ENCODE measurements around the gene TSPAN9. TPM values are rescaled to one million over a fixed set of nuclear protein-coding genes. Genes with fewer than 3 reads are reported as not detected.

The TSPAN9 gene
- polyA plus RNA-seq, 1 of the 3 experiments (the other 2 are of a cell fraction), result 34.9 TPM

GRCh38 chr12:3132636-3133404, 55.6 kb downstream of the TSPAN9 start:
- Histone ChIP-seq H3K4me1 (ENCODE audit: control insufficient read depth in 1 of 2, insufficient read depth in 2 of 2, low read depth in 1 of 2, low read length in 1 of 2) (peaks cover 13 to 21% of the 10 kb centered on the region in 2 experiments; a peak in 3 of 4 replicates), H4K20me1 (ENCODE audit: insufficient read depth) (peaks cover 3% of the 10 kb centered on the region; the same call in 1 of the 2 replicates), H3K9me2 (no peaks in the 10 kb centered on the region), H3F3A (replicated peaks; ENCODE audit: insufficient read depth) (no peaks in the 10 kb centered on the region), H3K79me2 (ENCODE audit: insufficient read depth) (0 out of 2 replicates have a peak, but pooled peaks cover 4% of the 10 kb centered on the region), H3K27ac (ENCODE audit: low read depth in 2 of 2, low read length in 1 of 2) (peak overlapping the region; percentile 44 to 51), H3K36me3 (replicated peaks in 1 of 2; ENCODE audit: control insufficient read depth in 1 of 2, insufficient read depth in 2 of 2, low read length in 1 of 2) (no peaks in the 10 kb centered on the region), H2AFZ (ENCODE audit: low read depth) (no peak overlapping the region), H3K27me3 (ENCODE audit: insufficient read depth) (no peaks in the 10 kb centered on the region), H3K4me3 (ENCODE audit: low read depth in 2 of 2, low read length in 1 of 2) (no peak overlapping the region), H3K9me3 (no peaks in the 10 kb centered on the region), H3K9ac (no peak overlapping the region), H3K4me2 (no peak overlapping the region; the same call in 1 of the 2 replicates)
- CTCF ChIA-PET, result interaction anchor here (0.9 to 16.7 kb wide), 9 partner anchors 9 to 645 kb away, joined by 3 to 368 read pairs (median 9); no protein-coding TSS in a partner anchor
- peak; percentile 60 for DNase-seq
- POLR2A ChIA-PET, result no interaction called here
- 76% methylated on average over 21 of the region's 21 CpGs for WGBS (ENCODE audit: low lambda C conversion rate)
- TF ChIP-seq RAD21 (IDR thresholded peaks at IDR 0.05; ENCODE audit: low read length) (no peak), FOXJ3 (CRISPR knock-in tag; IDR thresholded peaks at IDR 0.05) (no peak), ZBTB33 (IDR thresholded peaks at IDR 0.05; ENCODE audit: borderline replicate concordance, low read depth) (no peak), NFIC (IDR thresholded peaks at IDR 0.05; ENCODE audit: borderline replicate concordance) (peak; percentile 16; the same call in 1 of the 2 replicates), REST (IDR thresholded peaks at IDR 0.05; ENCODE audit: low read depth, low read length) (no peak), FOXM1 (IDR thresholded peaks at IDR 0.05; ENCODE audit: low read depth) (no peak), MAX (IDR thresholded peaks at IDR 0.05; ENCODE audit: low read depth) (no peak), RFX5 (IDR thresholded peaks at IDR 0.05; ENCODE audit: low read length) (no peak), USF2 (IDR thresholded peaks at IDR 0.05; ENCODE audit: borderline replicate concordance, low read depth, low read length) (no peak), TEAD4 (IDR thresholded peaks at IDR 0.05; ENCODE audit: borderline replicate concordance, insufficient read depth) (no peak), SMC3 (IDR thresholded peaks at IDR 0.05; ENCODE audit: low read depth, low read length) (no peak), JUND (IDR thresholded peaks at IDR 0.05) (no peak), SIN3A (IDR thresholded peaks at IDR 0.05; ENCODE audit: borderline replicate concordance, low read depth, low read length) (no peak), CTCF (IDR thresholded peaks at IDR 0.05) (no peak), TCF12 (IDR thresholded peaks at IDR 0.05) (peak; percentile 48), MXI1 (IDR thresholded peaks at IDR 0.05; ENCODE audit: low read depth, low read length) (no peak), TAF1 (IDR thresholded peaks at IDR 0.05; ENCODE audit: borderline replicate concordance, low read depth, low read length) (no peak), POLR2AphosphoS5 (IDR thresholded peaks at IDR 0.05; ENCODE audit: low read depth, low read length) (no peak), ELF1 (IDR thresholded peaks at IDR 0.05) (peak; percentile 36; the same call in 1 of the 2 replicates), USF1 (IDR thresholded peaks at IDR 0.05; ENCODE audit: borderline replicate concordance, low read depth) (no peak), PBX3 (IDR thresholded peaks at IDR 0.05) (0 out of 2 replicates have a peak, but pooled peaks have one; percentile 35)

Measured in SK-N-SH (cell line).